ENCODE results near the gene LRCH1. TPM values are rescaled to one million over a fixed set of nuclear protein-coding genes. Genes with fewer than 3 reads are reported as not detected.

LRCH1 gene
- total RNA-seq, 4 donors from 2014 or later, result 5.2 to 30.7 (median 17.1) TPM

DNA sequence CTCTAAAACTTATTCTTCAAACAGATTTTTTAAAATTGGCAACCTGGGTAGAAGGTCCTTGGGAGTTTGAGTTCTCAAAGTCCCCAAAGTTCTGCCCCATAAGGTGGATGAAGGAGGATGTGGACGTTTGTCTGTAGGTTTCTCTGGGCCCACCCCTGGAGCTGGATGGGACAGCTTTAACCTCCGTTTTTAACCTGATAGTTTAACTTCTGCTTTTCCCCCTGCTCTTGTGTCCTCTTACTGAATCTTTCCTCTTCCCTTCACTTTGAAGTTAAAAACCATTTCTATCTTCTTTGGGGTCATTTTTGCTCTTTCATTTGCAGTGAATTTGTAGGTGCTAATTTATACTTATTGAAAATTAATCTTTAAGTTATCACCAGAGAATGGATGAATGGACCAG, 164.9 kb downstream of the LRCH1 start:
- H3K4me3 ChIP-seq, result no peak overlapping the region
- H3K4me1 ChIP-seq, result peaks cover 0 to 5% (median 0%) of the 10 kb centered on the region in 4 donors
- no peaks in the 10 kb centered on the region for H3K27me3 ChIP-seq
- intact Hi-C loops (cut with DNase I; ENCODE audit: low total_unique reads) (loop anchor here (5.0 kb wide), 1 partner anchor 221 kb away; no protein-coding TSS in a partner anchor), in situ Hi-C loops (cut with MboI; ENCODE audit: low pct_ligation_motif_present in 1 of 4, low pct_unique_long_range_greater_than_20kb in 1 of 4, low sequenced_read_pairs in 3 of 4) (loop anchor here in 1 of 4 donors (10.0 kb wide), 1 partner anchor 173 kb away; no protein-coding TSS in a partner anchor)
- WGBS, 2 donors (ENCODE audit: low coverage in 1 of 2), result 58 to 80% methylated on average over 2 of the region's 2 CpGs
- H3K9me3 ChIP-seq, result no peaks in the 10 kb centered on the region
- H3K27ac ChIP-seq, result no peak overlapping the region
- no peak for DNase-seq
- no peak for TF ChIP-seq POLR2AphosphoS5 (IDR thresholded peaks at IDR 0.05)
- TF ChIP-seq EP300 (IDR thresholded peaks at IDR 0.05; ENCODE audit: low read depth), result no peak
- TF ChIP-seq, protein P1, sequence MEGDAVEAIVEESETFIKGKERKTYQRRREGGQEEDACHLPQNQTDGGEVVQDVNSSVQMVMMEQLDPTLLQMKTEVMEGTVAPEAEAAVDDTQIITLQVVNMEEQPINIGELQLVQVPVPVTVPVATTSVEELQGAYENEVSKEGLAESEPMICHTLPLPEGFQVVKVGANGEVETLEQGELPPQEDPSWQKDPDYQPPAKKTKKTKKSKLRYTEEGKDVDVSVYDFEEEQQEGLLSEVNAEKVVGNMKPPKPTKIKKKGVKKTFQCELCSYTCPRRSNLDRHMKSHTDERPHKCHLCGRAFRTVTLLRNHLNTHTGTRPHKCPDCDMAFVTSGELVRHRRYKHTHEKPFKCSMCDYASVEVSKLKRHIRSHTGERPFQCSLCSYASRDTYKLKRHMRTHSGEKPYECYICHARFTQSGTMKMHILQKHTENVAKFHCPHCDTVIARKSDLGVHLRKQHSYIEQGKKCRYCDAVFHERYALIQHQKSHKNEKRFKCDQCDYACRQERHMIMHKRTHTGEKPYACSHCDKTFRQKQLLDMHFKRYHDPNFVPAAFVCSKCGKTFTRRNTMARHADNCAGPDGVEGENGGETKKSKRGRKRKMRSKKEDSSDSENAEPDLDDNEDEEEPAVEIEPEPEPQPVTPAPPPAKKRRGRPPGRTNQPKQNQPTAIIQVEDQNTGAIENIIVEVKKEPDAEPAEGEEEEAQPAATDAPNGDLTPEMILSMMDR (IDR thresholded peaks at IDR 0.05), result no peak
- H3K36me3 ChIP-seq, result no peaks in the 10 kb centered on the region

DNA sequence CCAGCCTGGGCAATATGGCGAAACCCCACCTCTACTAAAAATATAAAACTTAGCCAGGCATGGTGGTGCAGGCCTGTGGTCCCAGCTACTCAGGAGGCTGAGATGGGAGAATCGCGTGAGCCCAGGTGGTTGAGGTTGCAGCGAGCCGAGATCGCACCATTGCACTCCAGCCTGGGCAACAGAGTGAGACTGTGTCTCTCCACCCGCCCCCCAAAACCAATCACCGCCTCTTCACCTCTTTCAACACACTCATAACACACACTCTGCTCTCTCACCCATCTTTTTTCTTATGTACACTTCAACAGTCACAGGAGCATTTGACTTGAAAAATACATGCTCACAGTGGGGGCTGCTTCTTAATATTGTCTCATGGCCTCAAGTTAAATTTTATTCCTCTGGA, 167.2 kb downstream of the LRCH1 start:
- WGBS, 2 donors (ENCODE audit: low coverage in 1 of 2), result 87 to 100% methylated on average over 1 to 8 of the region's 8 CpGs
- Histone ChIP-seq H3K4me3 (no peak overlapping the region), H3K27ac (no peak overlapping the region), H3K9me3 (no peaks in the 10 kb centered on the region), H3K36me3 (peaks cover 0 to 23% (median 10%) of the 10 kb centered on the region in 4 donors), H3K27me3 (no peaks in the 10 kb centered on the region), H3K4me1 (peaks cover 0 to 5% (median 0%) of the 10 kb centered on the region in 4 donors)
- in situ Hi-C loops (cut with MboI; ENCODE audit: low pct_ligation_motif_present in 1 of 4, low pct_unique_long_range_greater_than_20kb in 1 of 4, low sequenced_read_pairs in 3 of 4), result loop anchor here in 3 of 4 donors (10.0 kb wide), 3 partner anchors 165 to 225 kb away; partner anchors contain the start of gene LRCH1 (in 1 of the 3)
- no peak for DNase-seq
- intact Hi-C loops (cut with DNase I; ENCODE audit: low total_unique reads), result no loop called here
- TF ChIP-seq POLR2A (IDR thresholded peaks at IDR 0.05) (no peak), POLR2AphosphoS5 (IDR thresholded peaks at IDR 0.05) (no peak), EP300 (IDR thresholded peaks at IDR 0.05; ENCODE audit: low read depth) (no peak)
- TF ChIP-seq, protein P1 (IDR thresholded peaks at IDR 0.05), result no peak

DNA sequence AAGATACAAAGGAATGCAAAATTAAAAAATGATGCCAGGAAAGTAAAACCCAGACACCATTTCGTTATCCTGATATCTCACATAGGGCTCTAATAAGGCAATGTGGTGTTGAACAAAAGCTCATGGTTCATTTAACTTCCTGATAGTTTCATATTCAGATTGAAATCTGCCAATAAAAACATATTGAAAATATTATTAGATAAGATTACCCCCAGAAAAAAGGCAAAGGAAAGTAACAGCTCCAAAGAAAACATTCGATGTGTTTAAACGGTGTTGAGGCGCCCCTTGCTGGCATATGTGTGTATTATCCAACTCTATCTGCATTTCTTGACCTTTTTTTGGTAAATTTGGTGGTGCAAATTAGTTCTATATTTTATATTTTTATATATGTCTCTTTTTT, 168.1 kb downstream of the LRCH1 start:
- in situ Hi-C loops (cut with MboI; ENCODE audit: low pct_ligation_motif_present in 1 of 4, low pct_unique_long_range_greater_than_20kb in 1 of 4, low sequenced_read_pairs in 3 of 4) (loop anchor here in 3 of 4 donors (10.0 kb wide), 3 partner anchors 166 to 226 kb away; partner anchors contain the start of gene LRCH1 (in 1 of the 3)), intact Hi-C loops (cut with DNase I; ENCODE audit: low total_unique reads) (loop anchor here (1.0 kb wide), 1 partner anchor 170 kb away; no protein-coding TSS in a partner anchor)
- no peak for TF ChIP-seq POLR2A (IDR thresholded peaks at IDR 0.05)
- TF ChIP-seq EP300 (IDR thresholded peaks at IDR 0.05; ENCODE audit: low read depth), result no peak
- TF ChIP-seq, protein P1 (IDR thresholded peaks at IDR 0.05), result peak; percentile 64 to 82 (median 68)
- H3K27ac ChIP-seq, result no peak overlapping the region
- no peak overlapping the region for H3K4me3 ChIP-seq
- WGBS, 2 donors (ENCODE audit: low coverage in 1 of 2), result 22 to 26% methylated on average over 4 of the region's 4 CpGs
- H3K4me1 ChIP-seq, result peaks cover 0 to 5% (median 0%) of the 10 kb centered on the region in 4 donors
- DNase-seq, result peak; percentile 39
- no peaks in the 10 kb centered on the region for H3K27me3 ChIP-seq
- peaks cover 0 to 24% (median 11%) of the 10 kb centered on the region in 4 donors for H3K36me3 ChIP-seq
- H3K9me3 ChIP-seq, result no peaks in the 10 kb centered on the region

DNA sequence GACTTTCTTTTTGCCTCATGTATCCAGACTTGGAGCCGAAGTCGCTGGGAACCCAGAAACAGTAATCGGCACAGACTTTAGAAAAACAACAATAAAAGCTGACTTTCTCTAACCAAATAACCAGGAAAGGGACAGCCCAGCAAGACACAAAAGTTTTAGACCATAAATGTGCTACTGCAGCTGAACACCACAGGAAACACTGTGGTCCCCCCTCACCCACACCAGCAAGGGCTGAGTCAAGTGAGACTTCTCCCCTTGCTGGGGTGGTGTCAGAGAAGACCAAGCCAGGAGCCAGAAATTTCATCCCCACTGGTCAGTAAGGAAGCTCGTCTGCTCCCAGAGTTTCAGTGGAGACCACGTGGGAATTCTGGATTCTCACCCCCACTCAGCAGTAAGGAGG, 173.4 kb downstream of the LRCH1 start:
- Histone ChIP-seq H3K36me3 (peaks cover 0 to 45% (median 17%) of the 10 kb centered on the region in 4 donors), H3K4me1 (no peaks in the 10 kb centered on the region), H3K9me3 (no peaks in the 10 kb centered on the region), H3K27me3 (no peaks in the 10 kb centered on the region), H3K27ac (no peak overlapping the region), H3K4me3 (no peak overlapping the region)
- in situ Hi-C loops (cut with MboI; ENCODE audit: low pct_ligation_motif_present in 1 of 4, low pct_unique_long_range_greater_than_20kb in 1 of 4, low sequenced_read_pairs in 3 of 4), result loop anchor here in 3 of 4 donors (10.0 kb wide), 3 partner anchors 172 to 232 kb away; partner anchors contain the start of gene LRCH1 (in 1 of the 3)
- TF ChIP-seq EP300 (IDR thresholded peaks at IDR 0.05; ENCODE audit: low read depth), result no peak
- TF ChIP-seq, protein P1 (IDR thresholded peaks at IDR 0.05), result no peak
- TF ChIP-seq POLR2AphosphoS5 (IDR thresholded peaks at IDR 0.05), result no peak
- no peak for TF ChIP-seq POLR2A (IDR thresholded peaks at IDR 0.05)
- 89% methylated on average over 5 of the region's 5 CpGs; no CpG with 5 or more reads in 1 of the 2 donors for WGBS, 2 donors (ENCODE audit: low coverage in 1 of 2)
- intact Hi-C loops (cut with DNase I; ENCODE audit: low total_unique reads), result no loop called here
- no peak for DNase-seq

Data from transverse colon (tissue), 4 donors.